HG03457 (cell line): ENCODE results near the gene IGDCC3.

Experiments
- ATAC-seq: cut with Tn5 transposase; IDR thresholded peaks from one replicate; pipeline ENCODE4 v1.9.1; 2021; ENCODE audit warnings: moderate number of reproducible peaks; ENCODE audit not compliant: unreplicated experiment

IGDCC3 gene

GRCh38 chr15:65377976-65378366 is at the start of gene IGDCC3:
IGDCC3 (minus strand) TSS chr15:65378002; CDS start chr15:65377788, 214 bp downstream.
- no peak for ATAC-seq

GRCh38 chr15:65426216-65426853 is 48.5 kb upstream of the IGDCC3 start:
- no peak for ATAC-seq

GRCh38 chr15:65424683-65425082 is 46.9 kb upstream of the IGDCC3 start:
- no peak for ATAC-seq

- no peak for ATAC-seq
Observed at GRCh38 chr15:65423976-65424679, 46.3 kb upstream of the IGDCC3 start.

- no peak for ATAC-seq
Observed at GRCh38 chr15:65423150-65423975, 45.6 kb upstream of the IGDCC3 start.

GRCh38 chr15:65421360-65422215 is 43.8 kb upstream of the IGDCC3 start:
- no peak for ATAC-seq

GRCh38 chr15:65420975-65421359 is 43.2 kb upstream of the IGDCC3 start:
- no peak for ATAC-seq

GRCh38 chr15:65418596-65418995 is 40.8 kb upstream of the IGDCC3 start:
- ATAC-seq, result no peak

- ATAC-seq, result no peak
Observed at GRCh38 chr15:65416845-65417416, 39.1 kb upstream of the IGDCC3 start.

- no peak for ATAC-seq
Observed at GRCh38 chr15:65414841-65415621, 37.2 kb upstream of the IGDCC3 start.

GRCh38 chr15:65413760-65414144 is 36.0 kb upstream of the IGDCC3 start:
- no peak for ATAC-seq

- no peak for ATAC-seq
Observed at GRCh38 chr15:65413051-65413759, 35.4 kb upstream of the IGDCC3 start.

GRCh38 chr15:65412556-65412955 is 34.8 kb upstream of the IGDCC3 start:
- no peak for ATAC-seq

GRCh38 chr15:65411465-65412071 is 33.8 kb upstream of the IGDCC3 start:
- no peak for ATAC-seq

- ATAC-seq, result no peak
Observed at GRCh38 chr15:65410972-65411371, 33.2 kb upstream of the IGDCC3 start.

GRCh38 chr15:65410036-65410435 is 32.2 kb upstream of the IGDCC3 start:
- no peak for ATAC-seq

GRCh38 chr15:65409036-65409631 is 31.3 kb upstream of the IGDCC3 start:
- ATAC-seq, result no peak

GRCh38 chr15:65408324-65409035 is 30.7 kb upstream of the IGDCC3 start:
- no peak for ATAC-seq
